BE2C (cell line): Measurements from ENCODE around the gene RNGTT.

Experiments
- DNase-seq: peaks from one replicate; pipeline ENCODE4 v3.0.0-alpha.2; 2020
- H3K27me3 ChIP-seq: fragments of 250-450 bp; sonication (Bioruptor Pico); 2 replicates; pipeline ENCODE4 v1.5.1; 2020; ENCODE audit warnings: mild to moderate bottlenecking
- H3K36me3 ChIP-seq: fragments of 250-450 bp; sonication (Bioruptor Pico); 2 replicates; pipeline ENCODE4 v1.5.1; 2020; ENCODE audit warnings: mild to moderate bottlenecking
- H3K4me1 ChIP-seq: fragments of 250-450 bp; sonication (Bioruptor Pico); 2 replicates; pipeline ENCODE4 v1.5.1; 2020
- H3K4me3 ChIP-seq: 2 replicates; pipeline ENCODE4 v1.5.1; 2011; ENCODE audit warnings: low read depth, low read length
- H3K9me3 ChIP-seq: fragments of 250-450 bp; sonication (Bioruptor Pico); 2 replicates; pipeline ENCODE4 v1.5.1; 2020
- TF ChIP-seq, protein P1 (sequence below): IDR thresholded peaks from 2 replicates; pipeline ENCODE4 v1.5.1; 2012; ENCODE audit warnings: mild to moderate bottlenecking, low read depth, low read length

RNGTT gene

DNA sequence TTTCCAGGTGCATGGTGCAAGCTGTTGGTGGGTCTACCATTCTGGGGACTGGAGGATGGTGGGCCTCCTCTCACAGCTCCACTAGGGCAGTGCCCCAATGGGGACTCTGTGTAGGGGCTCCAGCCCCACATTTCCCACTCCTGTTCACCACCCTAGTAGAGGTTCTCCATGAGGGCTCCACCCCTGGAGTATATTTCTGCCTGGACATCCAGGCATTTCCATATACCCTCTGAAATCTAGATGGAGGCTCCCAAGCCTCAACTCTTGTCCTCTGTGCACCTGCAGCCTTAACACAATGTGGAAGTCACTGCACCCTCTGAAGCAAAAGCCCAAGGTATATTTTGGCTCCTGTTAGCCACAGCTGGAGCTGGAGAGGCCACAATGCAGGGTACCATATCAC is 393.5 kb downstream of the RNGTT start:
- H3K4me1 ChIP-seq = no peaks in the 10 kb centered on the region
- no peaks in the 10 kb centered on the region for H3K9me3 ChIP-seq
- no peaks in the 10 kb centered on the region for H3K36me3 ChIP-seq
- TF ChIP-seq, protein P1, sequence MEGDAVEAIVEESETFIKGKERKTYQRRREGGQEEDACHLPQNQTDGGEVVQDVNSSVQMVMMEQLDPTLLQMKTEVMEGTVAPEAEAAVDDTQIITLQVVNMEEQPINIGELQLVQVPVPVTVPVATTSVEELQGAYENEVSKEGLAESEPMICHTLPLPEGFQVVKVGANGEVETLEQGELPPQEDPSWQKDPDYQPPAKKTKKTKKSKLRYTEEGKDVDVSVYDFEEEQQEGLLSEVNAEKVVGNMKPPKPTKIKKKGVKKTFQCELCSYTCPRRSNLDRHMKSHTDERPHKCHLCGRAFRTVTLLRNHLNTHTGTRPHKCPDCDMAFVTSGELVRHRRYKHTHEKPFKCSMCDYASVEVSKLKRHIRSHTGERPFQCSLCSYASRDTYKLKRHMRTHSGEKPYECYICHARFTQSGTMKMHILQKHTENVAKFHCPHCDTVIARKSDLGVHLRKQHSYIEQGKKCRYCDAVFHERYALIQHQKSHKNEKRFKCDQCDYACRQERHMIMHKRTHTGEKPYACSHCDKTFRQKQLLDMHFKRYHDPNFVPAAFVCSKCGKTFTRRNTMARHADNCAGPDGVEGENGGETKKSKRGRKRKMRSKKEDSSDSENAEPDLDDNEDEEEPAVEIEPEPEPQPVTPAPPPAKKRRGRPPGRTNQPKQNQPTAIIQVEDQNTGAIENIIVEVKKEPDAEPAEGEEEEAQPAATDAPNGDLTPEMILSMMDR = no peak
- H3K27me3 ChIP-seq = no peaks in the 10 kb centered on the region
- no peak overlapping the region for H3K4me3 ChIP-seq
- no peak for DNase-seq

DNA sequence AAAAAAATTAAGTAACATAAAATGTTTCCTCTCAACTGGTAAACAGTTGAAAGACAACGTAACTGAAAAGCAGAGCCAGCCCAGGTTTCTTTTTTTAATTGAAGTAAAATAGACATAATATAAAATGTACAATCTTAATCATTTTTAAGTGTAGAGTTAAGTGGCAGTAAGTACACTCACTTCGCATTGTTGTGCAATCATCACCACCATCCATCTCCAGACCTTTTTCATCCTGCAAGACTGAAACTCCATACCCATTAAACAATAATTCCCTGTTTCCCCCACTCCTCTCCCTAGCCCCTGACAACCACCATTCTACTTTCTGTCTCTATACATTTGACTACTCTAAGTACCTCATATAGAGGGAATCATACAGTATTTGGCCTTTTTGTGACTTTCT is 395.7 kb downstream of the RNGTT start:
- no peak for DNase-seq
- no peak overlapping the region for H3K4me3 ChIP-seq
- H3K27me3 ChIP-seq = no peaks in the 10 kb centered on the region
- H3K36me3 ChIP-seq = no peaks in the 10 kb centered on the region
- no peaks in the 10 kb centered on the region for H3K4me1 ChIP-seq
- no peaks in the 10 kb centered on the region for H3K9me3 ChIP-seq
- TF ChIP-seq, protein P1 = no peak

DNA sequence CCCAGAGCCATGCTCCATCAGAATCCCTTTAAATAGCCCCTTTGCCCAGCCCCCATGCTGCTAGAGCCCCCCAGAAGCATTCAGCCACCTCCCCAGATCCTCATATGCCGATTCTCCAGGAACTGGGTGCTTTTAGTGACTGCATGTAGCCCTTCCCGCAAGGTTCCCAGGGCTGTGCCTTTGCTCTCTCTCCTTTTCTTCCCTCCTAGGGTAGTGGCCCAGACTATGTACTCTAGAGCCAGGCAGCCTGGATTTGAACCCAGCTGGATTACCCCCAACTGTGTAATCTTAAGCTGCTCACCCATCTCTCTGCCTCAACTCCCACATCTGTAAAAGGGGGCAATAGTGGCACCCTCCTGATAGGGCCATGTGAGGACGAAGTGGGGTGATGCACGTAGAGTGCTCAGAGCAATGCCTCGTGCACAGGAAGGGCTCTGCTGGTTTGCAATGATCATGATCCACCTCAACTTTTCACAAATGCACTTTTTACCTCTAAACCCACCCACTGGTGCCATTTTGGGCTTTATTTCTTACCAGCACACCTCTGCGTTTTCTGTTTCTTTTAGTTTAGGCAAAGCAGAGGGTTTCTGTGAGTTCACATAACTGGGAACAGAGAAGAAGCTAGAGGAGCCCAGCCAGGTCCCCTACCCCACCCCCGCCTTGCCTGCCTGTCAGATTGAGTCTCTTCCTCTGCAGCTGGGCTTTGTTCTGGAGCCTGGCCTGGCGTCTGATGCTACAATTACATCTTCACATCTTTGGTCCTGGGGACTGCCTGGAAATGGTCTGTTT is 396.5 kb downstream of the RNGTT start:
- H3K27me3 ChIP-seq = no peaks in the 10 kb centered on the region
- no peaks in the 10 kb centered on the region for H3K9me3 ChIP-seq
- TF ChIP-seq, protein P1 = no peak
- no peaks in the 10 kb centered on the region for H3K36me3 ChIP-seq
- DNase-seq = peak; percentile 38
- H3K4me3 ChIP-seq = no peak overlapping the region
- H3K4me1 ChIP-seq = no peaks in the 10 kb centered on the region

DNA sequence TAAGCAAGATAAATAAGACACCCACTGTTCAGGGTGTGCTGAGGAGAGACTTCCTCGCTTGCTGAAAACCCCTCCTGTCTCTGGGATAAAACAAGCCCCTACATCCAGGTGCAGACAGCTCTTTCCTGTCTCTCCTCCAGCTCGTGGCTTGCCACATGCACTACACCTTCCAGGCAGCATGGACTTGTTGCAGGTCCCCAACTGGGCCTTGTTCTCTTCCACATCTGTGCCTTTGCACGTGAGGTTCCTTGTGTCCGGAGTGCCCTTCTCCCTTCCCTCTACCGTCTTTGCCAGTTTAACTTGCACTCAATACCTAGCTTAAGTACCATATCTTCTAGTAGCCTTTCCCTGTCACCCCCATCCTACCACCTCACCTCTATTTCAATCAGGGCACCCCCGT is 397.6 kb downstream of the RNGTT start:
- no peak for DNase-seq
- Histone ChIP-seq H3K4me1 (no peaks in the 10 kb centered on the region), H3K4me3 (no peak overlapping the region), H3K36me3 (no peaks in the 10 kb centered on the region), H3K27me3 (no peaks in the 10 kb centered on the region), H3K9me3 (no peaks in the 10 kb centered on the region)
- TF ChIP-seq, protein P1 = no peak

DNA sequence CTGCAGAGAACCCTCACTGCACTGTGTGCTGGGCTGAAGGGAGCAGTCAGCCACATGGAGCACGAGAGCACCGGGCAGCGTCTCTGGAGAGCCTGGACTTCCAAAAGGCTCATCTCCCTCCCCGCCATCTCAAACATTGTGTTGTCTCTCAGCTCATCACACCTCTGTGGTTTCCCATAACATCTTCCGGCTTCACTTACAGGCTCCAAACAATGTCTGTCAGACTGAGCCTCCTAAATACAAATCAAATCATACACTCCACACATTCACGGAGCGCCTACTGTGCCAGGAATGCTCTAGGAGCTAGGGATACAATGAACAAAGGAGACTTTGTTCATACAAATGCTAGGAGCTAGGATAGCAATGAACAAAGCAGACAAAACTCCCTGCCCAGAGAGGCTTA is 398.0 kb downstream of the RNGTT start:
- Histone ChIP-seq H3K4me3 (no peak overlapping the region), H3K27me3 (no peaks in the 10 kb centered on the region), H3K9me3 (no peaks in the 10 kb centered on the region), H3K4me1 (no peaks in the 10 kb centered on the region), H3K36me3 (no peaks in the 10 kb centered on the region)
- TF ChIP-seq, protein P1 = no peak
- no peak for DNase-seq

DNA sequence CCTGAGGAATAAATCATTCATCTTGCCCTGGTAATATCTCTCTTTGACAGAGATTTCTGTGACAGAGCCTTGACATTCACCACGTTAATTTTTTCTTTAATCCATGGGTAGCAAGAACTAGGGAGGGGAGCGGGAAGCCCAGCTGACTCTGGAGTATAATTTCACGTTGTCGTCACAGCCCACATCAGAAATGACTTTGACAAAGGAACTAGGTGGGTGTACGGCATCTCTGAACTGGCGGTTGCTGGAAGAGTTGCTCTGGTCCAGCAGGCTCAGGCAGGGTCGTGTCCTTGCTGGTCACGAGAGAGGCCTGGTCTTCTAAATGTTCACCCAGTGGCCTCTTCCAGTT is 400.2 kb downstream of the RNGTT start:
- no peaks in the 10 kb centered on the region for H3K4me1 ChIP-seq
- no peak for DNase-seq
- H3K27me3 ChIP-seq = no peaks in the 10 kb centered on the region
- no peaks in the 10 kb centered on the region for H3K36me3 ChIP-seq
- TF ChIP-seq, protein P1 = no peak
- H3K4me3 ChIP-seq = no peak overlapping the region
- H3K9me3 ChIP-seq = no peaks in the 10 kb centered on the region
